ENCODE results near the gene ZMYND15.
"Not testable (repeated sequence)": the region's sequence is repeated elsewhere in the genome, so short reads cannot be mapped to it uniquely, and the experiment has no call there.

ZMYND15 gene, protein sequence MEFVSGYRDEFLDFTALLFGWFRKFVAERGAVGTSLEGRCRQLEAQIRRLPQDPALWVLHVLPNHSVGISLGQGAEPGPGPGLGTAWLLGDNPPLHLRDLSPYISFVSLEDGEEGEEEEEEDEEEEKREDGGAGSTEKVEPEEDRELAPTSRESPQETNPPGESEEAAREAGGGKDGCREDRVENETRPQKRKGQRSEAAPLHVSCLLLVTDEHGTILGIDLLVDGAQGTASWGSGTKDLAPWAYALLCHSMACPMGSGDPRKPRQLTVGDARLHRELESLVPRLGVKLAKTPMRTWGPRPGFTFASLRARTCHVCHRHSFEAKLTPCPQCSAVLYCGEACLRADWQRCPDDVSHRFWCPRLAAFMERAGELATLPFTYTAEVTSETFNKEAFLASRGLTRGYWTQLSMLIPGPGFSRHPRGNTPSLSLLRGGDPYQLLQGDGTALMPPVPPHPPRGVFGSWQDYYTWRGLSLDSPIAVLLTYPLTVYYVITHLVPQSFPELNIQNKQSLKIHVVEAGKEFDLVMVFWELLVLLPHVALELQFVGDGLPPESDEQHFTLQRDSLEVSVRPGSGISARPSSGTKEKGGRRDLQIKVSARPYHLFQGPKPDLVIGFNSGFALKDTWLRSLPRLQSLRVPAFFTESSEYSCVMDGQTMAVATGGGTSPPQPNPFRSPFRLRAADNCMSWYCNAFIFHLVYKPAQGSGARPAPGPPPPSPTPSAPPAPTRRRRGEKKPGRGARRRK

DNA sequence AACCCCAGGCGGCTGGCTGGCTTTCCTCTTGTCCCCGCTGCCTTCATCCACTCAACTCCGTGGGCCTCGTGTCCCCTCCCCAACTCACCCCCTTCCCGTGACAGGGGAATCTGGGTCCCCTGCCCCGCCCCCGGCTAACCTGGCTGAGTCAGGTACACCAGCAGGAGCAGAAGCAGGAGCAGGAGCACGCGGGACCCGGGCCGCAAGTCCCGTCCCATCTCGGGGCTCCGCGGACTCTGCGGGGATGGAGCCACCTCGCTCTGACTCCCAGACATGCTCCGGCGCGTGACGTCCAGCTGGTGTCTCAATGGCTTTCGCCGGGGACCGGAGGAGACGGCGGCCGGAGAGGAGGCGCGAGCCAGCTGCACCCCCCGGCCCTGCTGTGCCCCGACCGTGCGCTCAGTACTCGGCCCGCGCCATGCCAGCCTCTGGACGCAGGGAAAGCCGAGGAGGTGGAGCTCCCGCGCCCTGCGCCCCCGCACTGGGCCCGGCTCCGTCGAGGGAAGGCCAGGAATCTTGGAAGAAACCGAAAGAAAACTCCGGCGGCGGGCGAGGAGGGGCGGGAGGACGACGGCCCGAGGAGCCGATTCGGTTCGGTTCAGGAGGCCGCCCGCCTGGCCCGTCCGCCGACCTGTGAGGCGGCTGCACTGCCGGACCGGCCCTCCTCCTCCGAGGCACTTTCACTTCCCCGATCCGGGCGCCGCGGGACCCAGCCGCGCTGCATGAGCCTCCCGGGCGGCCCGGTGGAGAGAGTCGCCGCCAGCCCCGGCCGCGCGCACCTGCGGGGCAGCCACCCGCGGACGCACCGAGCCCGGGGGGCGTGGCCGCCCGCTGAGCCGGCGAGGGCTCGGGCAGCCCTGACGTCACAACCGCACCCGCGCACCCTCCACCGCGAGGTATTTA lies at the start of gene ZMYND15, which contains the start of gene CXCL16:
ZMYND15 (plus strand) TSS at position 712 of the 903 bp plus-strand sequence. CDS start 716 bp downstream, outside the sequence.
CXCL16 (minus strand) TSS at position 807 of the 903 bp plus-strand sequence; CDS start at position 218, 589 bp downstream.
- peak; percentile 38 for DNase-seq
- H3K27ac ChIP-seq = peak within 1 kb of the TSS; percentile 33
- peak within 1 kb of the TSS; percentile 68 for H3K4me3 ChIP-seq (ENCODE audit: low read depth, low read length)
- no peak for TF ChIP-seq CTCF (IDR thresholded peaks at IDR 0.05; ENCODE audit: low read depth, low read length)
- H3K36me3 ChIP-seq = 0 out of 2 replicates have a peak, but pooled peaks cover 3% of the 10 kb centered on the region
- H3K27me3 ChIP-seq (ENCODE audit: insufficient read depth, low read depth, severe bottlenecking) = peaks cover 16% of the 10 kb centered on the region
- no peaks in the 10 kb centered on the region for H3K9me3 ChIP-seq (ENCODE audit: severe bottlenecking)

DNA sequence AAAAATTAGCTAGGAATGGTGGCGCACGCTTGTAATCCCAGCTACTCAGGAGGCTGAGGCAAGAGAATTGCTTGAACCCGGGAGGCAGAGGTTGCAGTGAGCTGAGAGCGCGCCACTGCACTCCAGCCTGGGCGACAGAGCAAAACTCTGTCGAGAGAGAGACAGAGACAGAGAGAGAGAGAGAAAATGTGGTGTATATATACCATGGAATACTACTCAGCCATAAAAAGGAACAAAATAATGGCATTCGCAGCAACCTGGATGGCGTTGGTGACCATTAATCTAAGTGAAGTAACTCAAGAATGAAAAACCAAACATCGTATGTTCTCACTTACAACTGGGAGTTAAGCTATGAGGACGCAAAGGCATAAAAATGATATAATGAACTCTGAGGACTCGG lies 49.8 kb upstream of the ZMYND15 start:
- H3K4me3 ChIP-seq (ENCODE audit: low read depth, low read length) = not testable (repeated sequence)
- H3K36me3 ChIP-seq = peaks cover 74% of the 10 kb centered on the region

GRCh38 chr17:4690745-4691144 lies 48.9 kb upstream of the ZMYND15 start:
- no peak for DNase-seq
- H3K36me3 ChIP-seq = peaks cover 71% of the 10 kb centered on the region
- no peaks in the 10 kb centered on the region for H3K9me3 ChIP-seq (ENCODE audit: severe bottlenecking)
- H3K27ac ChIP-seq = no peak overlapping the region
- H3K4me3 ChIP-seq (ENCODE audit: low read depth, low read length) = no peak overlapping the region
- TF ChIP-seq CTCF (IDR thresholded peaks at IDR 0.05; ENCODE audit: low read depth, low read length) = no peak
- no peaks in the 10 kb centered on the region for H3K27me3 ChIP-seq (ENCODE audit: insufficient read depth, low read depth, severe bottlenecking)

More for the DNA sequence above, 49.8 kb upstream of the ZMYND15 start:
- DNase-seq; H3K9me3 ChIP-seq (ENCODE audit: severe bottlenecking); H3K27me3 ChIP-seq (ENCODE audit: insufficient read depth, low read depth, severe bottlenecking); H3K27ac ChIP-seq: not testable (repeated sequence)

DNA sequence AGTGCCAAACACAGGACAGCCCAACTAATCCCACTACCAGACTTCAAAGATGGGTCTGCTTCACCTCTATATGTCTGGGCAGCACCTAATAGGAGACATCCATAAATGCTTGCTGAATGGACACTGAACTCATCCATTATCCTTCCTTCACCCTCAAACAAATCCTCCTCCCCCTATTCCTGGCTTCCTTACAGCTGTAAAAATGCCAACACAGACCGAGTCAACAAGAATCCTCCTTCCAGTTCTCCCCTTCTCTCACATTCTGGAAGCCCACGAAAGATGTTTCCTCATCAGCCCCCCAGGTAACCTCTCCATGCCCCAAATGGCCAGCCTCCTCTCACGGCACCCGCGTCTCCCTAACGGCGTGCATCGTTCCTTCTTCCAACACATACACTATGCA lies 47.9 kb upstream of the ZMYND15 start:
- Histone ChIP-seq H3K27me3 (ENCODE audit: insufficient read depth, low read depth, severe bottlenecking) (no peaks in the 10 kb centered on the region), H3K4me3 (ENCODE audit: low read depth, low read length) (no peak overlapping the region), H3K27ac (no peak overlapping the region), H3K9me3 (ENCODE audit: severe bottlenecking) (no peaks in the 10 kb centered on the region), H3K36me3 (peaks cover 69% of the 10 kb centered on the region)
- DNase-seq = no peak
- TF ChIP-seq CTCF (IDR thresholded peaks at IDR 0.05; ENCODE audit: low read depth, low read length) = no peak

DNA sequence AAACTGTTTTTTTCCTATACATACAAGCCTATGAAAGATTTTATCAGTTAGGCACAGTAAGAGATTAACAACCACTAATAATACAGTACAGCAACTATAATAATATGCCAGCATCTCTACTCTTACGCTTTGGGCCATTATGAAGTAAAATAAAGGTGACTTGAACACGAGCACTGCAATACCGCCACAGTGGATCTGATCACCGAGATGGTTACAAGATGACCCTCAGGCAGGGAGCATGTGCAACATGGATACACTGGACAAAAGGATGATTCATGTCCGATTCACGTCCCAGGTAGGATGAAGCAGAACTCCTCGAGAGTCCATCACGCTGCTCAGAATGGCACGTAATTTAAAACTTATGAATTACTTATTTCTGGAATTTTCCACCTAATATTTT lies 46.2 kb upstream of the ZMYND15 start:
- Histone ChIP-seq H3K27me3 (ENCODE audit: insufficient read depth, low read depth, severe bottlenecking) (no peaks in the 10 kb centered on the region), H3K27ac (no peak overlapping the region), H3K9me3 (ENCODE audit: severe bottlenecking) (no peaks in the 10 kb centered on the region), H3K36me3 (peaks cover 63% of the 10 kb centered on the region), H3K4me3 (ENCODE audit: low read depth, low read length) (no peak overlapping the region)
- no peak for TF ChIP-seq CTCF (IDR thresholded peaks at IDR 0.05; ENCODE audit: low read depth, low read length)
- DNase-seq = no peak

All from WERI-Rb-1 (cell line).